ENCODE results near the gene CHURC1.

GRCh38 chr14:64865992-64866391 is 48.3 kb upstream of the CHURC1 start:
- TF ChIP-seq EZH2phosphoT487 (IDR thresholded peaks at IDR 0.05; ENCODE audit: insufficient read depth, low read depth) (no peak), EZH2 (IDR thresholded peaks at IDR 0.05; ENCODE audit: insufficient read depth, poor library complexity, severe bottlenecking) (no peak)

Measured in GM23248 (cell line).